ENCODE data around the gene MTCL1.

DNA sequence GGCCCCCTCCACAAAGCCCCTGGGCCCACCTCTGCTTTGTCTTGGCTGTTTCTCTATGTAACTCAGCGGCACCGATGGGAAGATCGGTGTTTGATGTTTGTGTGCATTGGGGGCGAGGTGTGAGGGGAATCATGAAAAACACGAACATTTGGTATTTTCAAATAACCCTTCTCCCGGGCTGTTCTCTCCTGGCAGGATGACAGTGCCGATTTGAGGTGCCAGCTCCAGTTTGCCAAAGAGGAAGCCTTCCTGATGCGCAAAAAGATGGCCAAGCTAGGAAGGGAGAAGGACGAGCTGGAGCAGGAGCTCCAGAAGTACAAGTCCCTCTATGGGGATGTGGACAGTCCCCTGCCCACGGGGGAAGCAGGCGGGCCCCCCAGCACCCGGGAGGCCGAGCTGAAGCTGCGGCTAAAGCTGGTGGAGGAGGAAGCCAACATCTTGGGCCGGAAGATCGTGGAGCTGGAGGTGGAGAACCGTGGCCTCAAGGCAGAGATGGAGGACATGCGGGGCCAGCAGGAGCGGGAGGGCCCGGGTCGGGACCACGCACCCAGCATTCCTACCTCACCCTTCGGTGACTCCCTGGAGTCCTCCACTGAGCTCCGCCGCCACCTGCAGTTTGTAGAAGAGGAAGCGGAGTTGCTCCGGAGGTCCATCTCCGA lies 78.1 kb downstream of the MTCL1 start:
- TF ChIP-seq, protein P1, sequence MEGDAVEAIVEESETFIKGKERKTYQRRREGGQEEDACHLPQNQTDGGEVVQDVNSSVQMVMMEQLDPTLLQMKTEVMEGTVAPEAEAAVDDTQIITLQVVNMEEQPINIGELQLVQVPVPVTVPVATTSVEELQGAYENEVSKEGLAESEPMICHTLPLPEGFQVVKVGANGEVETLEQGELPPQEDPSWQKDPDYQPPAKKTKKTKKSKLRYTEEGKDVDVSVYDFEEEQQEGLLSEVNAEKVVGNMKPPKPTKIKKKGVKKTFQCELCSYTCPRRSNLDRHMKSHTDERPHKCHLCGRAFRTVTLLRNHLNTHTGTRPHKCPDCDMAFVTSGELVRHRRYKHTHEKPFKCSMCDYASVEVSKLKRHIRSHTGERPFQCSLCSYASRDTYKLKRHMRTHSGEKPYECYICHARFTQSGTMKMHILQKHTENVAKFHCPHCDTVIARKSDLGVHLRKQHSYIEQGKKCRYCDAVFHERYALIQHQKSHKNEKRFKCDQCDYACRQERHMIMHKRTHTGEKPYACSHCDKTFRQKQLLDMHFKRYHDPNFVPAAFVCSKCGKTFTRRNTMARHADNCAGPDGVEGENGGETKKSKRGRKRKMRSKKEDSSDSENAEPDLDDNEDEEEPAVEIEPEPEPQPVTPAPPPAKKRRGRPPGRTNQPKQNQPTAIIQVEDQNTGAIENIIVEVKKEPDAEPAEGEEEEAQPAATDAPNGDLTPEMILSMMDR (IDR thresholded peaks at IDR 0.05; ENCODE audit: borderline replicate concordance, extremely low read depth, low read length, poor library complexity, severe bottlenecking) = no peak
- no peak for TF ChIP-seq EZH2 (IDR thresholded peaks at IDR 0.05; ENCODE audit: borderline replicate concordance, low read depth, low read length, severe bottlenecking)
